Regular cardiac myocyte (primary cell): ENCODE measurements around the gene RPS25. TPM values are rescaled to one million over a fixed set of nuclear protein-coding genes. Genes with fewer than 3 reads are reported as not detected.

ENCODE experiments used
- total RNA-seq: library from RNA; depleted of rRNA; stranded (reverse); fragments of >200 nt; gene quantifications from 2 replicates; pipeline ENCODE4 v1.2.3, GENCODE V29; 2014

Gene RPS25
- 1,474 and 2,284 TPM in 2 replicates for total RNA-seq

DNA sequence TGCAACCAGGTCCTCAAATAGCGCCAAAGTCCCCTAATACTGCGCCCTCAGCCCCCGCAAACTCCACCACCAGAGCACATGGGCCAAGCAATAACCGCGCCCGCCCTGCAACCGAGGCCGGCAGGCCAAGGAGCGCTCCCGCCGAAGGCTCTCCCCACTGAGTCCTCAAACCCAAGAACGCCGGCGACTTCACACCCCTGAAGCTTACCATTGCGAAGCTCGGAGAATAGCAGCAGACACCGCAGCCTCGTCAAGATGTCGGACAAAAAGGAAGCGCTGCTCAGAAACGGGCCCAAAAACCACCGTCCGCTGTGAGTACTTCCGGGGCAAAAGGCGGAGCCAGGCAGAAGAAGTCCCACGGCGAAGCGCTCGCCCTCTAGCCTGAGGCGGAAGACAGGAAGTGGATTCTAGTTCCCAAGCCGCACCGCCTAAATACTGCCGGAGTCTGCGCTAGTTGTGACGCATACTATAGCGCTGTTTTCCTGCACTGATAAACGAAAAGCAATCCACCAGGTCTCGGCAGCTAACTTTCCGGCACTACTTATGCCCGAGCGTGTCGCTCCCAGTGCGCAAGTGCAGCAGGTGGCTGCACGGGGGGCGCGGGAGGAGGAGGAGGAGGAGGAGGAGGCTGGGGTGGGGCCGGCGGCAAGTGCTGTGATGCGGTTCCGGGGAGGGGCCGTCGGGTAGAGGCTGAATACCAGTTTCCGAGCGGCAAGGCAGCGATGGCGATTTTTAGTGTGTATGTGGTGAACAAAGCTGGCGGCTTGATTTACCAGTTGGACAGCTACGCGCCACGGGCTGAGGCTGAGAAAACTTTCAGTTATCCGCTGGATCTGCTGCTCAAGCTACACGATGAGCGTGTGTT, at the start of gene RPS25, which contains the start of gene TRAPPC4:
TSS of gene RPS25 (minus strand) at position 270 of the 865 bp plus-strand sequence. CDS start at position 211, 59 bp downstream.
TSS of gene TRAPPC4 (plus strand) at position 693 of the 865 bp plus-strand sequence. CDS start at position 723, 30 bp downstream.

DNA sequence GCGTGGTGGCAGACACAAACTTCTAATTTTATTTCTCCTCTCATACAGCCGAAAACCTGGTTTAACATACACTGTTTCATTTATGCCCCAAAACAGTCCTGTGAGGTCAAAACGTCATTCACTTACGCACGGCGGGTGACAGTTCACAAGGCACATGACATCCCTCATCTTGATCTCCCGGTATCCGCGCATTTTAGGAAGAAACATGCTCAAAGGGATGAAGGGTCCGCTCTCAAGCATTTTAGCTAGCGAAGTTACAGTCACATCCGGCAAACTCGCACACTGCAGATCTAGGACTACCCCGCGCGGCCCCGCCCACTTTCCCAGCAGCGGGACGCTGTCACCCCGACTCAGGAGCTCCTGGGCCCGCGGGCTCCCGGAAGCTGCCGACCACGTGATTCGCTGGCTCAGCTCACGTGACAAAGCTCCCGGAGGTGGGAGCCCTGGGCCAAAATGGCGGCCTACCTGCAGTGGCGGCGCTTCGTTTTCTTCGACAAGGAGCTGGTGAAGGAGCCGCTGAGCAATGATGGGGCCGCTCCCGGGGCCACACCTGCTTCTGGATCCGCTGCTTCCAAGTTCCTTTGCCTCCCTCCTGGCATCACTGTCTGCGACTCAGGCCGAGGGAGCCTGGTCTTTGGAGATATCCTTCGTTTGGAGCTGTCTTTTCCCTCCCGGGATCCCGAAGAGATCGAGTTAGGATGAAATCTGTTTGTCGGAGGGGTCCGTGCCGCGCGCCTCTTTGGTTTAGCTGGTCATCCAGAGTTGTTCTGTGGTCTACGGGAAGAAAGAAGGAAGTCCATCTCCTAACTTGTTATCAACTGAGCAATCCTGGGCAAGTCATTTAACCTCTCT, 49.5 kb upstream of the RPS25 start, which contains the start of gene VPS11:
TSS of gene VPS11 (plus strand) at position 448 of the 852 bp plus-strand sequence. CDS start at position 454, 6 bp downstream.

DNA sequence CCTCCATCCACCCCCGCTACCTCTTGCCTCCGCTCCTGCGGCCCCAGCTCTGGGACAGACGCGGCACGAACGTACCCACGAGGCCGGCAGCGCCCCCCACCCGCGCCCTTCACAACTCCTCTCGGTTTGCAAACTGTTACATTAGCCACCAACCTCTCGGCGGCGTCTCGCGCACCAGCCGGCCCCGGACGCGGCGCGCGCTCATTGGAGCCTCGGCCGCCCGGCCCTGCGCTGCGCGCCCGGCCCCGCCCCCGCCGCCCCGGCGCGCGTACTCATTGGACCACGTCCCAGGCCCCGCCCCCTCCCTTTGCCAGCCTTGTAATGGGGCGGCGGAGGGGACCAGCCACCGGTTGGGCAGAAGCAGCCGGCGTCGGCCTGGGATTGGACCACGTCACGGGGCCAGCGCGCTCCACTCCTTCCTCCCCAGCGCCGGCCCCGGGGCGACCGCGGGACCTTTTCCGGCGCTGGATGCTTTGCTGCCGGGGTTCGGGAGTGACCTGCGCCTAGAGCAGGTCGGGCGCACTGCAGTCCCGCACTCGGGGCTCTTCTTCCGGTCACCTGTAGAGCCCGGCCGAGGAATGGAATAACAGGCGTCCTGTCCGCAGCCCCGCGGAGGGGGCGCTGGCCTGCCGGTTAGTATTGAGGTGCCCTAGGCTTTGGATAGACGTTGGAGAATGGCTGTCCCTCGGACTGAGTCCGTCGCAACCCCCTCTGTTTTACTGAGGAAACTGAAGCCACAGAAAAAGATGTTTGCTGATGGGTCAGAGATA, 39.0 kb upstream of the RPS25 start, which contains the start of gene HYOU1:
TSS of gene HYOU1 (minus strand) at position 206 of the 770 bp plus-strand sequence. CDS start 1,045 bp downstream, outside the sequence.

DNA sequence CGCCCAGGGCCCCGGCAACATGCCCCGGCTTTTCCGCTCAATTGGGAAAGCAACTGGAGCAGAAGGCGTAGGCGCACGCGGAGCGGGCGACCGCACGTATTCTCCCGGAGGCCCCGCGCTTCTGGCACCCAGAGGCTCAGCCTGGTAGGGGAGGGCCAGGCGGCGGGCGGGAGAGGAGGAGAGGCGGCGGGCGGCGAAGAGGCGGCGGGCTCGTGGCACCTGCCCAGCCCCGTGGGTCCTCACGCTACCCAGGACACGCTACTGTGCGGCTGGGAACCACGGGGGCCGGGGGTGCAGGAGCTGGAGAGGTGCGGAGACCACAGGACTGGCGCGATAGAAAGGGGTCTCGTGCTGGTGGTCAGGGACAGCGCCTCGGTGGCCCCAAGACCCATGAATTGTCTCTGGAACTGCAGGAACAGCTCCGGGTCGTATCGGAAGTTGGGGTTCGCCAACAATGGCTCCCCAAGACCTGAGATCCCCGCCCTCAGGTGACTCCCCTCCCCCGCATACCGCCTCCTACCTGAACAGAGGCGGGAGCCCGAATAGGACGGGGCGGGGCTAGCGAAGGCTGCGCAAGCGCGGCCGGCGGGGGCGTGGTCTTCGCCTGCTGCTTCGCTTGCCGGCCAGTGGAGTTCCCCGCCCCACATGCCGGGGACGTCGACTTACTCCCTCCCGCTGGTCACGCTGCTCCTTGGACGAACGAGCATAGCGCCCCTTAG, 12.3 kb upstream of the RPS25 start, which contains the start of gene SLC37A4:
TSS of gene SLC37A4 (minus strand) at position 549 of the 719 bp plus-strand sequence.

DNA sequence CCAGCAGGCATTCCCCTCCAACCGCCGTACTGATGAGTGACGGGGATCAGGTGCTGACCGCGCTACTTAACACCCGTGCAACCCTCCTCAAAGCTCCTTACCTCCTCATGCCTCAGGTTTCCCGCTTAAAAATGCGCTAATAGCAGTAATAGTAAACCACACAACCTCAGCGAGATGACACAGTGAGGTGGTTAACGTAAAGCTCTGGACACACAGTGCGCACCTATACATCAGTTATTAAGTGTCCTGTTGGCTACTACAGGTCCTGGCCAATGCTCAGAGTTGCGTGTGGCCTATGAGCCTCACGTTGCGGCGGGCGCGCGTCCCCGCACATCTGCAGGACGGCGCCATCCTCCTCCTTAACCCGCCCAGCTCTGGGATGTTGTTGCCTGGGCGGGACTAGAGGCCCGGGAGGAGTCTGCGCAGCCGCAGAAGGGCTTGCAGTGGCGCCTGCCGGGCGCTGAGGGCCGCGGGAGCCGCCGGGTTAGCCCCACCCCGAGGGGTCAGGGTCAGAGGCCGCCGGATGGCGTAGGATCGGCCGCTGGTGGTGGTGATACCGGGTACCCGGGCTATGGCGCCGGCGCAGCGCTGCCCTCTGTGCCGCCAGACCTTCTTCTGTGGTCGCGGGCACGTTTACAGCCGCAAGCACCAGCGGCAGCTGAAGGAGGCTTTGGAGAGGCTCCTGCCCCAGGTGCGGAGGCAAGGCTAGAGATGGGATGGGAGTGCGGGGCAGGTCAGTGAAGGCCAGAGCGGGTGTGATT, 20.3 kb downstream of the RPS25 start, which contains the start of gene CENATAC:
TSS of gene CENATAC (plus strand) at position 512 of the 761 bp plus-strand sequence. CDS start at position 572, 60 bp downstream.

DNA sequence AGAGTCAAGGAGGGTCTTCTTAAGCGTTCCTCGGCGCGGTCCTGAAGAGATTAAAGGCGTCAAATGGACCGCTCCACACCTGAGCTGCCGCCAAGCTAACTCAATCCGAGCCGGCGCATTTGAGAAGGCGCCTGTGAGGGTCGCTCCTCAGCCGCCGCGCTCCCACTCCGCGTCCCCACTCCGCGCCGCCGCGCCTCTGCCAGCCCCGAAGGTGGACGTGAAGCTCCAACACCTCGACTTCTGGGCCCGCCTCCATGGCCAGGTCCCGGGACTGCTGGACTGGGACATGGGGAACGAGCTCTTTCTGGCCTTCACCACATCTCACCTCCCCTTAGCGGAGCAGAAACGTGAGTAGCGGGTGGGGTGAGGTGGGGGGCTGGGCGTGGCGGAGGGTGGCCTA, 46.5 kb downstream of the RPS25 start, which contains the start of gene FOXR1:
TSS of gene FOXR1 (plus strand) at position 116 of the 400 bp plus-strand sequence. CDS start at position 287, 171 bp downstream.

Other genes with a start within 250 kb of the RPS25 start
- 117 and 118 TPM in 2 replicates for gene DDX6, start 227.2 kb downstream of the RPS25 start, total RNA-seq
- gene CXCR5, start 134.5 kb downstream of the RPS25 start, total RNA-seq: not detected in 2 replicates
- 13.0 and 19.2 TPM in 2 replicates for gene BCL9L, start 92.4 kb downstream of the RPS25 start, total RNA-seq
- gene UPK2, start 62.0 kb downstream of the RPS25 start, total RNA-seq: not detected in 2 replicates
- not detected in 2 replicates for gene FOXR1, start 46.6 kb downstream of the RPS25 start, total RNA-seq
- 15.7 and 16.1 TPM in 2 replicates for gene CENATAC, start 20.2 kb downstream of the RPS25 start, total RNA-seq
- 93.9 and 127 TPM in 2 replicates for gene TRAPPC4, start 423 bp upstream of the RPS25 start, total RNA-seq
- gene SLC37A4, start 12.5 kb upstream of the RPS25 start, total RNA-seq: 10.9 and 11.0 TPM in 2 replicates
- 183 and 240 TPM in 2 replicates for gene HYOU1, start 38.9 kb upstream of the RPS25 start, total RNA-seq
- 17.4 and 26.8 TPM in 2 replicates for gene VPS11, start 49.5 kb upstream of the RPS25 start, total RNA-seq
- gene HMBS, start 66.5 kb upstream of the RPS25 start, total RNA-seq: 5.9 and 25.1 TPM in 2 replicates
- gene DPAGT1, start 83.5 kb upstream of the RPS25 start, total RNA-seq: 16.5 and 20.3 TPM in 2 replicates
- gene C2CD2L, start 89.0 kb upstream of the RPS25 start, total RNA-seq: 5.2 and 5.9 TPM in 2 replicates
- 10.2 and 15.8 TPM in 2 replicates for gene HINFP, start 103.2 kb upstream of the RPS25 start, total RNA-seq
- gene ABCG4, start 130.7 kb upstream of the RPS25 start, total RNA-seq: 0.19 and 0.28 TPM in 2 replicates
- gene NLRX1, start 150.4 kb upstream of the RPS25 start, total RNA-seq: 8.4 and 25.4 TPM in 2 replicates
- gene NHERF4, start 167.1 kb upstream of the RPS25 start, total RNA-seq: 0.19 TPM in 1 of 2 replicates, not detected in the other
- 5.6 and 7.1 TPM in 2 replicates for gene CBL, start 188.0 kb upstream of the RPS25 start, total RNA-seq